GM23338 (cell line): Measurements from ENCODE around the gene CASTOR2. TPM values are rescaled to one million over a fixed set of nuclear protein-coding genes. Genes with fewer than 3 reads are reported as not detected.

Source experiments
- ATAC-seq: fragments of 200-7000 bp; cut with Tn5 transposase; 3 replicates; pipeline ENCODE4 v1.9.1; 2020
- DNase-seq: peaks from one replicate; pipeline ENCODE4 v3.0.0-alpha.2; 2015; ENCODE audit warnings: low spot score
- H2AFZ ChIP-seq: fragments of 200-600 bp; sonication (generic); 2 replicates; pipeline ENCODE4 v1.8.0; 2016; ENCODE audit warnings: antibody characterized with exemption, mild to moderate bottlenecking, moderate library complexity
- H3F3A ChIP-seq: fragments of 200-600 bp; sonication (generic); replicated peaks from 2 replicates; pipeline ENCODE4 v1.8.0; 2017; ENCODE audit warnings: antibody characterized with exemption, mixed run types, low read depth
- H3K27ac ChIP-seq: fragments of 200-600 bp; sonication (generic); 2 replicates; pipeline ENCODE4 v1.6.1; 2016; ENCODE audit warnings: low read depth
- H3K27me3 ChIP-seq: fragments of 200-600 bp; sonication (generic); 2 replicates; pipeline ENCODE4 v1.8.0; 2016; ENCODE audit warnings: mild to moderate bottlenecking, mixed run types, moderate library complexity; ENCODE audit not compliant: insufficient read depth
- H3K36me3 ChIP-seq: fragments of 200-600 bp; sonication (generic); 2 replicates; pipeline ENCODE4 v1.8.0; 2016; ENCODE audit warnings: mild to moderate bottlenecking; ENCODE audit not compliant: insufficient read depth
- H3K4me1 ChIP-seq: fragments of 200-600 bp; sonication (generic); 2 replicates; pipeline ENCODE4 v1.8.0; 2016; ENCODE audit warnings: mild to moderate bottlenecking, moderate library complexity; ENCODE audit not compliant: insufficient read depth
- H3K4me2 ChIP-seq: fragments of 200-600 bp; sonication (generic); 2 replicates; pipeline ENCODE4 v1.7.1; 2017; ENCODE audit warnings: mixed run types
- H3K4me3 ChIP-seq: fragments of 200-600 bp; sonication (generic); 2 replicates; pipeline ENCODE4 v1.6.1; 2016; ENCODE audit warnings: mixed run types
- H3K79me2 ChIP-seq: fragments of 200-600 bp; sonication (generic); replicated peaks from 2 replicates; pipeline ENCODE4 v1.8.0; 2017; ENCODE audit warnings: mild to moderate bottlenecking; ENCODE audit not compliant: insufficient read depth
- H3K9me2 ChIP-seq: fragments of 200-600 bp; sonication (generic); 2 replicates; pipeline ENCODE4 v1.8.0; 2017; ENCODE audit not compliant: insufficient read depth
- H4K20me1 ChIP-seq: fragments of 200-600 bp; sonication (generic); replicated peaks from 2 replicates; pipeline ENCODE4 v1.8.0; 2017; ENCODE audit warnings: mild to moderate bottlenecking; ENCODE audit not compliant: insufficient read depth
- H3K27ac Mint-ChIP-seq: 2 replicates; pipeline ENCODE4 v1.8.0; 2020; ENCODE audit warnings: inconsistent platforms, mild to moderate bottlenecking, moderate library complexity, mixed read lengths
- H3K27me3 Mint-ChIP-seq: 3 replicates; pipeline ENCODE4 v1.8.0; 2022; ENCODE audit warnings: low read depth, mild to moderate bottlenecking, moderate library complexity, mixed read lengths, inconsistent platforms; ENCODE audit not compliant: insufficient read depth, poor library complexity
- H3K36me3 Mint-ChIP-seq: 3 replicates; pipeline ENCODE4 v1.8.0; 2021; ENCODE audit warnings: low read depth, mild to moderate bottlenecking, inconsistent platforms, moderate library complexity, mixed read lengths
- H3K4me1 Mint-ChIP-seq: 3 replicates; pipeline ENCODE4 v1.8.0; 2020; ENCODE audit warnings: mild to moderate bottlenecking, inconsistent platforms, mixed read lengths
- H3K4me3 Mint-ChIP-seq: 3 replicates; pipeline ENCODE4 v1.8.0; 2021; ENCODE audit warnings: moderate library complexity, mild to moderate bottlenecking, inconsistent platforms, mixed read lengths
- H3K9me3 Mint-ChIP-seq: 3 replicates; pipeline ENCODE4 v1.8.0; 2020; ENCODE audit warnings: moderate library complexity, mild to moderate bottlenecking, inconsistent platforms, mixed read lengths
- CREB1 ChIP-seq: fragments of 250-450 bp; sonication (Bioruptor Pico); IDR thresholded peaks from 2 replicates; pipeline ENCODE4 v1.5.0; 2020; ENCODE audit warnings: low read depth, mild to moderate bottlenecking, moderate library complexity
- ETS1 ChIP-seq: IDR thresholded peaks from 2 replicates; pipeline ENCODE4 v1.6.1; 2016; ENCODE audit warnings: antibody characterized with exemption
- EZH2 ChIP-seq: fragments of 200-600 bp; sonication (generic); IDR thresholded peaks from one replicate; pipeline ENCODE4 v1.8.0; 2017; ENCODE audit warnings: antibody characterized with exemption, mild to moderate bottlenecking, low read depth; ENCODE audit not compliant: unreplicated experiment
- NANOG ChIP-seq: IDR thresholded peaks from 2 replicates; pipeline ENCODE4 v1.6.1; 2016; ENCODE audit warnings: antibody characterized with exemption, borderline replicate concordance
- POLR2AphosphoS5 ChIP-seq: IDR thresholded peaks from 2 replicates; pipeline ENCODE4 v1.6.1; 2016; ENCODE audit warnings: antibody characterized with exemption, low read depth
- STAT1 ChIP-seq: IDR thresholded peaks from one replicate; pipeline ENCODE4 v1.6.1; 2016; ENCODE audit warnings: antibody characterized with exemption; ENCODE audit not compliant: unreplicated experiment
- ZNF331 ChIP-seq: fragments of 250-450 bp; sonication (Bioruptor Pico); IDR thresholded peaks from 2 replicates; pipeline ENCODE4 v1.5.0; 2020; ENCODE audit warnings: low read depth, mild to moderate bottlenecking, moderate library complexity
- polyA plus RNA-seq: library from polyadenylated mRNA; unstranded; fragments of >200 nt; fragmentation: Nextera tagmentation; extraction: Ambion mirVana; gene quantifications from 2 replicates; pipeline ENCODE4 v1.2.1, GENCODE V29; 2016
- total RNA-seq: library from RNA; depleted of rRNA; stranded (reverse); fragments of >200 nt; shearing (Covaris generic); gene quantifications from 2 replicates; pipeline ENCODE4 v1.2.3, GENCODE V29; 2014
- TF ChIP-seq, protein P1 (sequence below): fragments of 250-450 bp; sonication (Bioruptor Pico); IDR thresholded peaks from 2 replicates; pipeline ENCODE4 v1.5.0; 2020; ENCODE audit warnings: mild to moderate bottlenecking, moderate library complexity
- TF ChIP-seq, protein P2 (sequence below), 2 experiments: fragments of 200-600 bp in 1 of 2; sonication (generic) in 1 of 2; conservative IDR thresholded peaks; 2 replicates each; pipeline versions ENCODE4 v1.5.1 to v1.6.1; 2016 to 2017; ENCODE audit warnings: antibody characterized with exemption in 2 of 2, low read depth in 2 of 2, mild to moderate bottlenecking in 2 of 2, moderate library complexity in 1 of 2

CASTOR2 gene
- total and polyA plus RNA-seq, 2 experiments from 2014 or later, result 3.2 to 35.7 TPM

- TF ChIP-seq CREB1 (CRISPR knock-in tag), result no peak
- no peak for TF ChIP-seq NANOG
- Histone ChIP-seq H3K4me2 (no peak overlapping the region), H3K27me3 (no peaks in the 10 kb centered on the region), H2AFZ (no peak overlapping the region), H3K27ac (no peak overlapping the region), H4K20me1 (peaks cover 7% of the 10 kb centered on the region; the same call in 1 of the 2 replicates), H3K79me2 (no peaks in the 10 kb centered on the region), H3K9me2 (no peaks in the 10 kb centered on the region), H3K36me3 (peaks cover 15% of the 10 kb centered on the region; the same call in 1 of the 2 replicates), H3F3A (no peaks in the 10 kb centered on the region), H3K4me3 (no peak overlapping the region), H3K4me1 (no peaks in the 10 kb centered on the region)
- no peak for ATAC-seq
- Mint-ChIP-seq H3K4me1 (no peaks in the 10 kb centered on the region), H3K36me3 (peaks cover 78% of the 10 kb centered on the region), H3K27ac (no peak overlapping the region; the same call in 1 of the 2 replicates), H3K9me3 (no peaks in the 10 kb centered on the region), H3K27me3 (peaks cover 2% of the 10 kb centered on the region), H3K4me3 (no peak overlapping the region)
- no peak for DNase-seq
Observed at GRCh38 chr7:75064291-75064690, 99.8 kb downstream of the CASTOR2 start.

GRCh38 chr7:75064801-75065200 lies 100.3 kb downstream of the CASTOR2 start:
- H3K79me2 ChIP-seq, result no peaks in the 10 kb centered on the region
- Mint-ChIP-seq H3K4me3 (no peak overlapping the region), H3K4me1 (no peaks in the 10 kb centered on the region), H3K27me3 (peaks cover 2% of the 10 kb centered on the region), H3K9me3 (no peaks in the 10 kb centered on the region), H3K36me3 (peaks cover 78% of the 10 kb centered on the region), H3K27ac (no peak overlapping the region)
- no peaks in the 10 kb centered on the region for H3K9me2 ChIP-seq
- no peak overlapping the region for H3K27ac ChIP-seq
- H2AFZ ChIP-seq, result no peak overlapping the region
- no peak overlapping the region for H3K4me3 ChIP-seq
- no peak for DNase-seq
- H3F3A ChIP-seq, result no peaks in the 10 kb centered on the region
- peaks cover 14% of the 10 kb centered on the region; the same call in 1 of the 2 replicates for H3K36me3 ChIP-seq
- no peaks in the 10 kb centered on the region for H3K27me3 ChIP-seq
- no peaks in the 10 kb centered on the region for H3K4me1 ChIP-seq
- no peak overlapping the region for H3K4me2 ChIP-seq
- peaks cover 7% of the 10 kb centered on the region; the same call in 1 of the 2 replicates for H4K20me1 ChIP-seq
- ATAC-seq, result no peak
- TF ChIP-seq EZH2 (no peak), ZNF331 (no peak), CREB1 (CRISPR knock-in tag) (no peak), ETS1 (no peak), STAT1 (no peak), POLR2AphosphoS5 (no peak)
- TF ChIP-seq, protein P1, sequence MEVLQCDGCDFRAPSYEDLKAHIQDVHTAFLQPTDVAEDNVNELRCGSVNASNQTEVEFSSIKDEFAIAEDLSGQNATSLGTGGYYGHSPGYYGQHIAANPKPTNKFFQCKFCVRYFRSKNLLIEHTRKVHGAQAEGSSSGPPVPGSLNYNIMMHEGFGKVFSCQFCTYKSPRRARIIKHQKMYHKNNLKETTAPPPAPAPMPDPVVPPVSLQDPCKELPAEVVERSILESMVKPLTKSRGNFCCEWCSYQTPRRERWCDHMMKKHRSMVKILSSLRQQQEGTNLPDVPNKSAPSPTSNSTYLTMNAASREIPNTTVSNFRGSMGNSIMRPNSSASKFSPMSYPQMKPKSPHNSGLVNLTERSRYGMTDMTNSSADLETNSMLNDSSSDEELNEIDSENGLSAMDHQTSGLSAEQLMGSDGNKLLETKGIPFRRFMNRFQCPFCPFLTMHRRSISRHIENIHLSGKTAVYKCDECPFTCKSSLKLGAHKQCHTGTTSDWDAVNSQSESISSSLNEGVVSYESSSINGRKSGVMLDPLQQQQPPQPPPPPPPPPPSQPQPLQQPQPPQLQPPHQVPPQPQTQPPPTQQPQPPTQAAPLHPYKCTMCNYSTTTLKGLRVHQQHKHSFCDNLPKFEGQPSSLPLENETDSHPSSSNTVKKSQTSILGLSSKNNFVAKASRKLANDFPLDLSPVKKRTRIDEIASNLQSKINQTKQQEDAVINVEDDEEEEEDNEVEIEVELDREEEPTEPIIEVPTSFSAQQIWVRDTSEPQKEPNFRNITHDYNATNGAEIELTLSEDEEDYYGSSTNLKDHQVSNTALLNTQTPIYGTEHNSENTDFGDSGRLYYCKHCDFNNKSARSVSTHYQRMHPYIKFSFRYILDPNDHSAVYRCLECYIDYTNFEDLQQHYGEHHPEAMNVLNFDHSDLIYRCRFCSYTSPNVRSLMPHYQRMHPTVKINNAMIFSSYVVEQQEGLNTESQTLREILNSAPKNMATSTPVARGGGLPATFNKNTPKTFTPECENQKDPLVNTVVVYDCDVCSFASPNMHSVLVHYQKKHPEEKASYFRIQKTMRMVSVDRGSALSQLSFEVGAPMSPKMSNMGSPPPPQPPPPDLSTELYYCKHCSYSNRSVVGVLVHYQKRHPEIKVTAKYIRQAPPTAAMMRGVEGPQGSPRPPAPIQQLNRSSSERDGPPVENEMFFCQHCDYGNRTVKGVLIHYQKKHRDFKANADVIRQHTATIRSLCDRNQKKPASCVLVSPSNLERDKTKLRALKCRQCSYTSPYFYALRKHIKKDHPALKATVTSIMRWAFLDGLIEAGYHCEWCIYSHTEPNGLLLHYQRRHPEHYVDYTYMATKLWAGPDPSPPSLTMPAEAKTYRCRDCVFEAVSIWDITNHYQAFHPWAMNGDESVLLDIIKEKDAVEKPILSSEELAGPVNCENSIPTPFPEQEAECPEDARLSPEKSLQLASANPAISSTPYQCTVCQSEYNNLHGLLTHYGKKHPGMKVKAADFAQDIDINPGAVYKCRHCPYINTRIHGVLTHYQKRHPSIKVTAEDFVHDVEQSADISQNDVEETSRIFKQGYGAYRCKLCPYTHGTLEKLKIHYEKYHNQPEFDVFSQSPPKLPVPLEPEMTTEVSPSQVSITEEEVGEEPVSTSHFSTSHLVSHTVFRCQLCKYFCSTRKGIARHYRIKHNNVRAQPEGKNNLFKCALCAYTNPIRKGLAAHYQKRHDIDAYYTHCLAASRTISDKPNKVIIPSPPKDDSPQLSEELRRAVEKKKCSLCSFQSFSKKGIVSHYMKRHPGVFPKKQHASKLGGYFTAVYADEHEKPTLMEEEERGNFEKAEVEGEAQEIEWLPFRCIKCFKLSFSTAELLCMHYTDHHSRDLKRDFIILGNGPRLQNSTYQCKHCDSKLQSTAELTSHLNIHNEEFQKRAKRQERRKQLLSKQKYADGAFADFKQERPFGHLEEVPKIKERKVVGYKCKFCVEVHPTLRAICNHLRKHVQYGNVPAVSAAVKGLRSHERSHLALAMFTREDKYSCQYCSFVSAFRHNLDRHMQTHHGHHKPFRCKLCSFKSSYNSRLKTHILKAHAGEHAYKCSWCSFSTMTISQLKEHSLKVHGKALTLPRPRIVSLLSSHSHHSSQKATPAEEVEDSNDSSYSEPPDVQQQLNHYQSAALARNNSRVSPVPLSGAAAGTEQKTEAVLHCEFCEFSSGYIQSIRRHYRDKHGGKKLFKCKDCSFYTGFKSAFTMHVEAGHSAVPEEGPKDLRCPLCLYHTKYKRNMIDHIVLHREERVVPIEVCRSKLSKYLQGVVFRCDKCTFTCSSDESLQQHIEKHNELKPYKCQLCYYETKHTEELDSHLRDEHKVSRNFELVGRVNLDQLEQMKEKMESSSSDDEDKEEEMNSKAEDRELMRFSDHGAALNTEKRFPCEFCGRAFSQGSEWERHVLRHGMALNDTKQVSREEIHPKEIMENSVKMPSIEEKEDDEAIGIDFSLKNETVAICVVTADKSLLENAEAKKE (CRISPR knock-in tag), result no peak
- TF ChIP-seq, protein P2, sequence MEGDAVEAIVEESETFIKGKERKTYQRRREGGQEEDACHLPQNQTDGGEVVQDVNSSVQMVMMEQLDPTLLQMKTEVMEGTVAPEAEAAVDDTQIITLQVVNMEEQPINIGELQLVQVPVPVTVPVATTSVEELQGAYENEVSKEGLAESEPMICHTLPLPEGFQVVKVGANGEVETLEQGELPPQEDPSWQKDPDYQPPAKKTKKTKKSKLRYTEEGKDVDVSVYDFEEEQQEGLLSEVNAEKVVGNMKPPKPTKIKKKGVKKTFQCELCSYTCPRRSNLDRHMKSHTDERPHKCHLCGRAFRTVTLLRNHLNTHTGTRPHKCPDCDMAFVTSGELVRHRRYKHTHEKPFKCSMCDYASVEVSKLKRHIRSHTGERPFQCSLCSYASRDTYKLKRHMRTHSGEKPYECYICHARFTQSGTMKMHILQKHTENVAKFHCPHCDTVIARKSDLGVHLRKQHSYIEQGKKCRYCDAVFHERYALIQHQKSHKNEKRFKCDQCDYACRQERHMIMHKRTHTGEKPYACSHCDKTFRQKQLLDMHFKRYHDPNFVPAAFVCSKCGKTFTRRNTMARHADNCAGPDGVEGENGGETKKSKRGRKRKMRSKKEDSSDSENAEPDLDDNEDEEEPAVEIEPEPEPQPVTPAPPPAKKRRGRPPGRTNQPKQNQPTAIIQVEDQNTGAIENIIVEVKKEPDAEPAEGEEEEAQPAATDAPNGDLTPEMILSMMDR (conservative IDR thresholded peaks at IDR 0.05; ENCODE audit: low read depth in 2 of 2), result no peak
